22Rv1 (cell line): ENCODE data around the gene ACKR1.

Source experiments
- H3K27ac ChIP-seq: fragments of 450-650 bp; 2 replicates; pipeline ENCODE4 v1.5.1; 2017
- CTCF ChIP-seq: fragments of 450-650 bp; IDR thresholded peaks from 2 replicates; pipeline ENCODE4 v1.5.1; 2017; ENCODE audit warnings: mild to moderate bottlenecking
- ZFX ChIP-seq: fragments of 450-650 bp; IDR thresholded peaks from 2 replicates; pipeline ENCODE4 v1.6.1; 2017; ENCODE audit warnings: antibody characterized with exemption, borderline replicate concordance

ACKR1 gene

GRCh38 chr1:159179906-159180305, 24.8 kb upstream of the ACKR1 start:
- no peak overlapping the region for H3K27ac ChIP-seq
- TF ChIP-seq ZFX: no peak
- TF ChIP-seq CTCF: no peak

GRCh38 chr1:159180516-159180915, 24.2 kb upstream of the ACKR1 start:
- no peak overlapping the region for H3K27ac ChIP-seq
- TF ChIP-seq ZFX: no peak
- no peak for TF ChIP-seq CTCF

- TF ChIP-seq CTCF: no peak
- TF ChIP-seq ZFX: no peak
- H3K27ac ChIP-seq: no peak overlapping the region
Observed at GRCh38 chr1:159181328-159182024, 23.2 kb upstream of the ACKR1 start.

- no peak overlapping the region for H3K27ac ChIP-seq
- TF ChIP-seq ZFX: no peak
- TF ChIP-seq CTCF: no peak
Observed at GRCh38 chr1:159184201-159184600, 20.5 kb upstream of the ACKR1 start.

- no peak overlapping the region for H3K27ac ChIP-seq
- TF ChIP-seq ZFX: no peak
- TF ChIP-seq CTCF: no peak
Observed at GRCh38 chr1:159185121-159185520, 19.6 kb upstream of the ACKR1 start.

GRCh38 chr1:159187033-159187432, 17.6 kb upstream of the ACKR1 start:
- H3K27ac ChIP-seq: no peak overlapping the region
- TF ChIP-seq CTCF (no peak), ZFX (no peak)

- no peak overlapping the region for H3K27ac ChIP-seq
- TF ChIP-seq CTCF (no peak), ZFX (no peak)
Observed at GRCh38 chr1:159187647-159188374, 16.9 kb upstream of the ACKR1 start.
